Measurements from ENCODE around the gene ADNP.

The ADNP gene

GRCh38 chr20:50932691-50933280 is 1.5 kb upstream of the ADNP start:
- no peak for DNase-seq (ENCODE audit: low read depth)

DNA sequence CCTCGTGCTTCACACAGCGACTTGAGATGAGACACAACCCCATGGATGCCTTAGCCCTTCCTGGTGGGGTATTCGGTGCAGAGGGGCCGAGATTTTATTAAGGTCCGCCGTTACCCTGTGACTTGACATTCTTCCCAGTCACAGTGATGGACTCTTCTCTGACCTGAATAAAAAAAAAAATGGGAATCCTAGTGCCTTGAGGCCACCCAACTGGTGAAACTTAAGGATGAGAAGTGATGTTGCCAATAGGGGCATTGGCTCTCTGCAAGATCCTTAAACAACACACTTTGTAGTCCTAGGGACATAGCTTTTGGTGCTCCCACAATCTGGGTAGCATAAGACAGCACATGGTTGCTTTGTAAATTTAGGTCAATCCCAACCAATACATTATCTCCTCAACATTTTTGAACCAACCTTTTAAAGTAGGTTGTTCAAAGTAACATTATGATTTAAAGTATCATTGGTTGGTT is 814 bp upstream of the ADNP start:
- DNase-seq (ENCODE audit: low read depth), result no peak

GRCh38 chr20:50930976-50931305 is 296 bp downstream of the ADNP start:
- DNase-seq (ENCODE audit: low read depth), result peak; percentile 68

DNA sequence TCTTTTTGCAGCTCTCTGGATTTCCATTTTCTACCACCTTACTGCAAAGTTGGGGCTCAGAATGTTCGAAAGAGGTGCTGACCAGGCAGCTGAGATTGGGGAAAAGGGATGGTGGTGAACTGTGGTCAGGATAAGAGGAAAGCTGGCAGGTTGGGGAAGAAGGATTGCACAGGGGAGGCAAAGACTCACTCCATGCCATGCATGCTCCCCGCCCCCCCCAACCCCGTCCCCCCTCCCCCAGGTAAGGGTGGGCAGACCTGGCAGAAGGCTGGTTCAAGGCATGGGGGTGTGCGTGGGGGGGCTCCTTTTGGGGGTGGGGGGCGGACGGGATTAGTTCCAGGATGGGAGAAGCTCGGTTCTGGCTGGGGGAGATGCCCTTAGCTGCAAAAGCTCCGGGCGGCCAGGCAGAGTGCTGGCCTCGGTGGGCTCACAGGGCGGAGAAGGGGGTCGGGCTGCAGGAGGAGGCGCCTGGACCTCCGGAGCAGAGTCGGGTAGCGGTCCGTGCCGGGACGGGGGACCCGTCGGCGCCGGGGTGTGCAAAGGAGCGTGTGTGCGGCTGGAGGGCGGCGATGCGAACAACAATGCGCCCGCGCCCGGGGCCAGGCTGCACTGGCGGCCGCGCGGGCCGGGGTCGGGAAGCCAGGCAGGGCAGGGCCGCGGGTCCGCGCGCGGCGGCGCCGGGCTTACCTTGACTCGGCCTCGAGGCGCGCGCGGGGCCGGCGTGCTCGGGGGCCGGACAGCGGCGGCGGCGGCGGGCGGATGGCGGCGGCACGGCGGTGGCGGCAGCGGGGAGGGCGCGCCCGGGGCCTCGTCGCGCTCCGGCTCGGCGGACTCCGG is 880 bp downstream of the ADNP start:
- peak; percentile 4 for DNase-seq (ENCODE audit: low read depth)

DNA sequence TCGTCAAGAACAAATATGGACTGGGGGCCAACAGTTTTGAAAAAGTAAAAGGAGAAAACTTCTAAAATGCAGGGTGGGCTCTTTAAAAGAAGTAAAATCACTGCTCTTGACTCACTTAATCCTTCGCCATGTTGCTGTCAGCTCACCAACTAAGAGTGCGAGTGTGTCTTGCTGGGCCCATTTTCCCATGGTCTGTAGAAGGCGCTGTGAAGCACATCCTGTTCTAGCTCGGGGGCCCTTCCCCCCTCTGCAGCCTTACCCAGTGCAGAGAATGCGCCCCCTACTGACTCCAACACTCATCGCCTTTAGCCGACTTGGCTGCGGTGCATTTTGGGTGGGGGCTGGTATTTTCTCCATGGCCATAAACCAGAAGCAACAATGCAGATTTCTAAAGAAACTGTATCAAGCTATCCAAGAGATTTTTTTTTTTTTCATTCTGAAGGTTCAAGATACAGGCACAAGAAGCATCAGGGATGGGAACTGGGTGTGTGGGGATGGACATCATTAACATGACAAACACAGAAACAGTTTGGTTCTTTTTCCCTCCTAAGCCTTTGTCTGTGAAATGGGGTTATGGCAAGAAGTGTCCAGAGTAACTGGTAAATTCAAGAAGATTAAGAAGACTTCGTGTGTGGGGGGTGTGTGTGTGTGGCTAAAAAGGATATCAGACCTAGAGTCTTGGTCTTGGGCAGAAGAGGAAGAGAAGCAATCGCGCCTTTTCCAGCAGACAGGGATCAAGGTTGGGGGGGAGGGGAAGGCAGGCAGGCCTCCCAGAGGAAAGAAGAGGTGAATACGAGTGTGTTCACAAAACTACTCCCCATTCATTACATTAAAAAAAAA is 1.7 kb downstream of the ADNP start:
- DNase-seq (ENCODE audit: low read depth), result peak; percentile 91

DNA sequence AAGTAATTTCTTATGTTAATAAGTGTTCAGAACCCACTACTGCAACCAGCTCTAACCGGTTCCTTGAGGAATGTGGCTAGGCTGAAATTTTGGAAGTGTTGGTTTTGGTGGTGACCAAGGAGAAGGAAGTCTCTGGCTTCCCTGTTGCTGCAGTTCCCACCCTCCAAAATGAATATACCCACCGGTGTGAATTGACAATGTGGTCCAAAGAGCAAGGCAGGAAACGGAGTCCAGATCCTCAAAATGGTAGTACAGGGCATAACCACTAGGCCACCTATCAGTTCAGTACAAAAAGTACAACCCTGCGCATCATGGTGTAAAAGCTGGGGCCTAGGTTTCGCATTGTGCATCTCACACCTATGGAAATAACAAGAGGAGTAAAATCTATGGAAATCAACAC is 2.8 kb downstream of the ADNP start:
- no peak for DNase-seq (ENCODE audit: low read depth)

DNA sequence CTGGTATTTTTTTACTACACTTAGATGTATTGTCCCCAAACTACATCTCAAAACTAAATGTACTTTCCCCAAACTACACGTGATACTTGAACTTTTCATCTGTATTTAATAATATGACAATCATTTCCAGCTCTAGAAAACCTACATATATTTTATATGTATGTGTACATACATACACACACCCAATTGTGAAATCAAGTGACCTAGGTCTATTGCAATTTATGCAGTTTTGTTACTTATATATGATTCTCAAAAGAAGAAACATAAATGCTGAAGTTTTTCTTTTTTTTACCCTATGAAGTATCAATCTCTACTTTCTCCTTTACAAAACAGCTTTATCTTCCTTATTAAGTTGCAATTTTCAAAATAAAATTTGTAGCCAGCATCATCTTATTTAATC is 4.7 kb downstream of the ADNP start:
- DNase-seq (ENCODE audit: low read depth), result no peak

DNA sequence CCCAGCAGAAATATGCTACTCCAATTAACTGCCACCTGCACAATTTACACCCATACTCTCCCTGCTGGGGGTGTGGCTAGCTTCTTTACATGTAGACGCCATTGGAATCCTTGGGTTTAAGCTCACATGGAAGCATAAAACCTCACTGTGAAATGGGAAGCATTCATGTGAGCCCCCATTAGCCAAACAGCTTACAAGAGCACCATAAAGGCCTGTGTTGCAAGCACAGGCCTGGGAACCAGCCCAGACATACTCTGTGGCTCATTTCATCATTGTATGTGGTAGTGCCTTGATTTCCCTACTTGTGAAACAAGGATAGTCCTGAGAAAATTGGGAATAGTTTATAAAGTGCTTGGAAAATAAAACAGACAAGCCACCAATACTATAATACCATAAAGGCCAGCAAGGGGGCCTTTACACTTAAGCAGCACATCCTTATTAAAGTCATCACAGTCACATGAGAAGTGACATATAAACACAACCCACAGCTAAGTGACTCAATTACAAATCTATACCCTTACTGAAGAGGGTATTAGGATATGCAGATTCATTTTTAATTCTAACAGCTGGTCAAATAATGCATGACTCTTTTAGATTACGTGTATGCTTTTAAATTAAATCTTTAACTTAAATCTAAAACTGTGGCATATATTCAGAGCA is 6.8 kb downstream of the ADNP start:
- no peak for DNase-seq (ENCODE audit: low read depth)

GRCh38 chr20:50921803-50922501 is 9.3 kb downstream of the ADNP start:
- DNase-seq (ENCODE audit: low read depth), result no peak

- DNase-seq (ENCODE audit: low read depth), result no peak
These were observed 10.2 kb downstream of the ADNP start for GRCh38 chr20:50920997-50921396.

DNA sequence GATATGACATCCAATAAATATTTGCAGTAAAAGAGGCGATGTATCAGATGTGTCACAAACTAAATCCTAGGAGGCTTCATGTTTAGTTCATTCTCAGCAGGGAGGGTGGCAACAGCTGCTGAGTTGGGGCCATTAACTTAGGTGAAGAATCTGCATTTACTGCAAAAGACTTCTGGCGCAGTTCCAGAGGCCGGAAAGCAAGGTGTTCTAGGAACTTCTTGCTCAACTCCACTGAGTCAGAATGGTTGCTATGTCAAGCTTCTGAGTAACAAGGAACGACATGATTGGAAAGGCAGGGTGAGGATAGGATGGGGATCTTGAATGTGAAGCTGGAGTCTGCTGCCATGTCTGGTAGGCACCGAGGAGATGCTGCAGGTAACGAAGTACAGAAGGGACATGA is 11.7 kb downstream of the ADNP start:
- no peak for DNase-seq (ENCODE audit: low read depth)

DNA sequence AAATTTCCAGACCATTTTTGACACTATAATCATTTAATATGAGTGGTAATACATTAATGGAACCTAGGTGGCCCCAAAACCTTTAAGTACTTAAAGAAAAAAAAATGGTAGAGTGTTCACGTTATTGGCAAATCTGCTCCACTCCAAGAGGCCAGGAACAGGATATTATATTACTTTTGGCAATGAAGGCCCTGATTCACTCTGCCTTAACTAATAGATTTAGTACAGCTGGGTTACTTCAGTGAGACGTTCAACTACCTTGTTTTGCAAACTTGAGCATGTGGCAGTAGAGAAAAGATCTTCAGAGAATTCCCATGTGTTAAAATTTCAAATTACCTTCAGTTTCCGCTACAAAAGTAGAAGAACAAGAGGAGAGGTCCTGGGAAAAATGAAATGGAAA is 12.8 kb downstream of the ADNP start:
- DNase-seq (ENCODE audit: low read depth), result no peak

DNA sequence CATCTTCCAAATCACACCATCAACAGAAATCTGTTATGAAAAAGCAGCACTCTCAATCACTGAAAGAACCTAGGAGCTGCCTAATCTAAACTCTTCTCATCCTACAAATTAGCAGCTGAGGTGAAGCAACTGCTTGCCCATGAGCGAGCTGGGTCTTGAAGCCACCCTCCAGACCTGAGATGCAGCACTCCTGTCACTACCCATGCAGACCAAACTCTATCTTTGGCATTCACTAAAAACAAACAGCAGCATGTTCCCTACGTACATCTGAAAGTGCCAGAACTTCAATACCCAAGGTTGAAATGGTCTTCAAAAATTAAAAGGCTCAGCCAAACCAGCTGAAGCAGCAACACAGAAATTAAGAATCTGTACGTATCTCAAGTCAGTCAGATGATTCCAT is 14.3 kb downstream of the ADNP start:
- no peak for DNase-seq (ENCODE audit: low read depth)

DNA sequence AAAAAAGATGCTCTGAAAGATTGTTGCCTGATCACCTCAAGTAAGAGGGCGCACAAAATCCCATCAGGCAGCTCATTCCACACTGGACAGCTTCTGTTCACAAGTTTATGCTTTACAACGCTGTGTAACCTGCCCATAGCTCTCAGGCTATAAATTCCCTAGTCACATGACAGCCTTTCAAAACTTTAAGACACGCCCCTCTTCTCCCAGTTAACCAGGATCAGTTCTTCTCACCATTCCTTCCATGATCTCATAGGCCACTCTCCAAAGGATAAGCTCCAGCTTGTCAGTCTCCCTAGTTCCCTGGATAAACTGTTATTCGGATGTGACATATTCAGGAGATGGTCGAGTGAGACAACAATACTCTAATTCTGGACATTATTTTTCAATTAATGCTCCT is 15.0 kb downstream of the ADNP start:
- DNase-seq (ENCODE audit: low read depth), result no peak

DNA sequence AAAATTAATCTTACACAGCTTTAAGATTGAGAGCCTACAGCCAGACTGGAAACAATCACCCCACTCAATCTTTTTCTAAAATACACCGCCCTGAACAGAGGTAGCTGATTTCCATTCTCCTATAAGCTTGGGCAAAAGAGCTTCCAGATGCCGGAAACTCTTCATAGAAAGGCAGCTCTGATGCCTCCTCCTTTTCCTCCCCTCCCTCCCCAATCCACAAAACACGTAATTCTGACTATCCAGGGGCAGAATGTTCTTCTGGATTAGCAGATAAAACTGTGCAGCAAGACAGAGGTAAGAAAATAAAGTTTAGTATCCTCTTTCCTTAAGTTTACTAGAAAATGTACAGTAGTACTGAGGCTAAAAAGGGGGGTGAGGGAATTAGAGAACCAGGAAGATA is 15.8 kb downstream of the ADNP start:
- no peak for DNase-seq (ENCODE audit: low read depth)

DNA sequence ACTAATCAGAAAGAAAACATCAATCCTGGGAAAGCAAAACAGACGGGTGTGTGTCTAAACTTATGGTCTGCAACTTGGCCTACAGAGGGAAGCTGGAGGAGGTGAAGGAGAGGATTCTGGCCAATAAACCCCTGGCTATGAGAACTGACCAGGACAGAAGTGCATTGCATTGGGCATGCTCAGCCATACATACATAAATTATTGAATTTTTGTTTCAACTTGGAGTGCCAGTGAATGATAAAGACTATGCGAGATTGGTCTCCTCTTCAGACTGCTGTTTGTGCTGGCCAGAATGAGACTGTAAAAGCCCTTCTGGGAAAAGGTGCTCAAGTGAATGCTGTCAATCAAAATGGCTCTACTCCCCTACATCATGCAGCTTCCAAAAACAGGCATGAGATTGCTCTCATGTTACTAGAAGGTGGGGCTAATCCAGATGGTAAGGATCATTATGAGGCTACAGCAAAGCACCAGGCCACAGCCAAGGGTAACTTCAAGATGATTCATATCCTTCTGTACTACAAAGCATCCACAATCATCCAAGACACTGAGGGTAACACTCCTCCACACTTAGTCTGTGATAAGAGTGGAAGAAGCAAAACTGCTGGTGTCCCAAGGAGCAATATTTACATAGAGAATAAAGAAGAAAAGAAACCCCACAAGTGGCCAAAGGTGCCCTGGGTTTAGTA is 17.4 kb downstream of the ADNP start:
- DNase-seq (ENCODE audit: low read depth), result no peak

DNA sequence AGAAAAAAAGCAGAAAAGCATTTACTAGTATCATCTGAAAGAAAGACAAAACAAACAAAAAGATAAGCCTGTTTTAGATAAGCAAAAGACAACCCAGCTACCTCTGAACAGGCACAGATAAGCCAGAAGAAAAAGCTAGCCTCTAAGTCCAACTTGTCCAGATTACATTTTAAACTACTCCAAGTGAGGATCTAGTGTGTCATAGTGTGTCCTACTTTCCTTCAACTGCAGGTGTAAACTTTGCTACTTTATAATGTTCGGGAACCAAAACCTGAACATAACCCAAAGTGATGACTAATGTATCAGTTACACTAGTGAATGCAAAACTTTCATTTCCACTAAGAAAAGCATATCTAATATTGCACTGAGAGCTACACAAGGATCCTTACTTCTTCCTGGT is 19.5 kb downstream of the ADNP start:
- no peak for DNase-seq (ENCODE audit: low read depth)

DNA sequence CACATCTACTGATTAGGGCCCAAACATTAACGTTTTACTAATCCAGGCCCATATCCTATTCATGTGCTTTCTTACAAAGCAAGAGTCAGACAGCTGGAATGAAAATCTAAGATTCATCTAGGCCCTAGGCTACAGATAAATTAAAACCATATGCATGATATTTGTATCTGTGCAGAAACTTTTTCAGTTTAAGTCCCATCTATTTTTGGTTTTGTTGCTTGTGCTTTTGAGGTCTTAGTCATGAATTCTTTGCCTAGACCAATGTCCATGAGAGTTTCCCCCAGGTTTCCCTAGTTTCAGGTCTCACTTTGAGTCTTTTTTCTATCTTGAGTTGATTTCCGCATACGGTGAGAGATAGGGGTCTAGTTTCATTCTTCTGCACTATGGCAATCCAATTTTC is 20.2 kb downstream of the ADNP start:
- no peak for DNase-seq (ENCODE audit: low read depth)

DNA sequence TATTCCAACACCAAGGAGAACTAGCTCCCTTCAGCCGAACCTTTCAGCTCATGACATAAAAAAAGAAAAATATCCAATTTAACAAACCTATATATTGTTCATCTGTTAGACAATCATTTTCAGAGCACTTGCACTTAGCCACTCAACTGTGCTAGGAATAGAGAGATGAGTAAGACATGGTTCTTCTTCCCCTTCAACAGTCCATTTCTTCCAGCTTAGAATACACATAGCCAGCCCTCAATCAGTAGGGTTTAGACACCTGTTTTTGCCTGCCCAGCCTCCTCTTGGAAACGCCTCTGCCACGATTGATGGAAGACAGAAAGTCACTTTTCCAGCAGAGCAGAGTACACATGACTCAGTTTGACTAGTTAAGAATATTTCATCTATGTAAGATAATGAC is 21.8 kb downstream of the ADNP start:
- no peak for DNase-seq (ENCODE audit: low read depth)

DNA sequence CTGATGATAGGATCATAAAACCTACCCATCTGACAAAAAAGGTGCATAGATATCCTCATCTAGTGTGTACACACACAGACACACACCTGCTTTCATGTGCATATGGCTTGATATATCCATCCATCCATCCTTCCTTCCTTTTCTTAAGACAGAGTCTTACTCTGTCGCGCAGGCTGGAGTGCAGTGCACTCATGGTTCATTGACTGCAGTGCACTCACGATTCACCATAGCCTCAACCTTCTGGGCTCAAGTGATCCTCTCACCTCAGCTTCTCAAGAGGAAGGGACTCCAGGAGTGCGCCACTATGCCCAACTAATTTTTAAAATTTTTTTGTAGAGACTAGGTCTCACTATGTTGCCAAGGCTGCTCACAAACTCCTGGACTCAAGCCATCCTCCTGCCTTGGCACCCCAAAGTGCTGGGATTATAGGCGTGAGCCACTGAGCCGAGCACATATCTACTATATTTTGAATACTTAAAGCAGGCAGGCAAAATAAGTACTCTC is 27.1 kb downstream of the ADNP start:
- DNase-seq (ENCODE audit: low read depth), result no peak

All from T follicular helper cell (primary cell).